ENCODE results near the gene C1orf159.

GRCh38 chr1:1060281-1061000 lies 55.4 kb downstream of the C1orf159 start:
- TF ChIP-seq CTCF (IDR thresholded peaks at IDR 0.05; ENCODE audit: low read length) (no peak), EZH2phosphoT487 (IDR thresholded peaks at IDR 0.05; ENCODE audit: low read length) (no peak)
